ENCODE results near the gene DNASE1L3. TPM values are rescaled to one million over a fixed set of nuclear protein-coding genes. Genes with fewer than 3 reads are reported as not detected.
"Not testable (repeated sequence)": the region's sequence is repeated elsewhere in the genome, so short reads cannot be mapped to it uniquely, and the experiment has no call there.

The DNASE1L3 gene
- total and polyA plus RNA-seq, 7 experiments from 2014 or later: 0.66 to 2.6 TPM; not detected in 5

GRCh38 chr3:58251631-58252035 is 40.9 kb upstream of the DNASE1L3 start:
- ATAC-seq (no peak), DNase-seq (no peak)
- Histone ChIP-seq H3K4me1 (ENCODE audit: control insufficient read depth in 2 of 2, insufficient read depth in 2 of 2, low read length in 2 of 2) (no peaks in the 10 kb centered on the region), H3K27me3 (ENCODE audit: control insufficient read depth in 2 of 2, insufficient read depth in 2 of 2, low read length in 2 of 2) (no peaks in the 10 kb centered on the region), H3K4me3 (ENCODE audit: low read length) (no peak overlapping the region), H3K36me3 (ENCODE audit: control insufficient read depth in 2 of 3, insufficient read depth in 3 of 3, low read length in 3 of 3) (no peaks in the 10 kb centered on the region), H3K9me3 (ENCODE audit: control insufficient read depth in 2 of 3, low read length in 3 of 3) (no peaks in the 10 kb centered on the region), H3K27ac (ENCODE audit: low read depth, low read length) (no peak overlapping the region)
- CTCF ChIA-PET: no interaction called here
- Mint-ChIP-seq H3K36me3 (peaks cover 3 to 18% (median 3%) of the 10 kb centered on the region in 5 donors), H3K9me3 (no peaks in the 10 kb centered on the region), H3K4me1 (peaks cover 0 to 4% (median 0%) of the 10 kb centered on the region in 7 donors), H3K27ac (no peak overlapping the region), H3K4me3 (no peak overlapping the region), H3K27me3 (no peaks in the 10 kb centered on the region)
- intact Hi-C loops (cut with micrococcal nuclease): no loop called here
- POLR2A ChIA-PET: interaction anchor here (1.0 kb wide), 1 partner anchor 13 kb away, joined by 3 read pairs; no protein-coding TSS in a partner anchor

DNA sequence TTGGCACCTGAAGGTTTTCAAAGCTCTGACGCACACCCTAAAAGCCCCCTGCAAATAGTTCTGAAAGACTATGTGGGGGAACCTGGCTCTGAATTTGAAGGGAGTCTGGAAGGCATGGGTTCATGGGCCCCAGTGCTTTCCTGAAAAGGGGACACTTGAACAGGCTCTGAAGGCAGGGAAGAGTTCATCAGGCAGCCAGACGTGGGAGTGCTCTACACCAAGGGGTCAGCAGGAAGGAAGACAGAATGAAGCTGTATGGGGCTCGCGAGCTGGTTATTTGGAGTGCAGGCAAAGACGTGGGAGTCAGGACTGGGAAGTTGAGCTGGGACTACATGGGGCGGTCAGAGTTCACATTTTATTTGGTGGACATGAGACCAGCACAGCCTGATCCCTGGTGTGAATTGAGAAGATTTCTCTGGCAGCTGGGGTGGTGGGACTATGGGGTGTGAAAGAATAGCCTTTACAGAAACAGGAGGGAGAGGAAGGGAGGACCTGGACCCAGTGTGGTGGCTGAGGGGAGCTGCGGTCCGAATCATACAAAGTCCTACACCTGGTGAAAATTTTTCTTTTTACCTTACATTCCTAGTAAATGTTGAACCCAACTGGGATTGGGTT is 39.4 kb upstream of the DNASE1L3 start:
- Mint-ChIP-seq H3K4me1 (peaks cover 0 to 4% (median 0%) of the 10 kb centered on the region in 7 donors), H3K4me3 (no peak overlapping the region), H3K27me3 (no peaks in the 10 kb centered on the region), H3K9me3 (no peaks in the 10 kb centered on the region), H3K36me3 (peaks cover 0 to 13% (median 1%) of the 10 kb centered on the region in 5 donors), H3K27ac (no peak overlapping the region)
- Histone ChIP-seq H3K27ac (ENCODE audit: low read depth, low read length) (no peak overlapping the region), H3K4me3 (ENCODE audit: low read length) (no peak overlapping the region), H3K4me1 (ENCODE audit: control insufficient read depth in 2 of 2, insufficient read depth in 2 of 2, low read length in 2 of 2) (no peaks in the 10 kb centered on the region), H3K27me3 (ENCODE audit: control insufficient read depth in 2 of 2, insufficient read depth in 2 of 2, low read length in 2 of 2) (no peaks in the 10 kb centered on the region), H3K9me3 (ENCODE audit: control insufficient read depth in 2 of 3, low read length in 3 of 3) (no peaks in the 10 kb centered on the region), H3K36me3 (ENCODE audit: control insufficient read depth in 2 of 3, insufficient read depth in 3 of 3, low read length in 3 of 3) (no peaks in the 10 kb centered on the region)
- intact Hi-C loops (cut with micrococcal nuclease): no loop called here
- CTCF ChIA-PET: no interaction called here
- ATAC-seq (no peak), DNase-seq (no peak)
- POLR2A ChIA-PET: no interaction called here

GRCh38 chr3:58249358-58250092 is 38.8 kb upstream of the DNASE1L3 start:
- Mint-ChIP-seq H3K36me3 (peaks cover 0 to 13% (median 1%) of the 10 kb centered on the region in 5 donors), H3K27me3 (no peaks in the 10 kb centered on the region), H3K4me1 (peaks cover 0 to 4% (median 0%) of the 10 kb centered on the region in 7 donors), H3K27ac (no peak overlapping the region), H3K4me3 (no peak overlapping the region), H3K9me3 (no peaks in the 10 kb centered on the region)
- H3K36me3 ChIP-seq (ENCODE audit: control insufficient read depth in 2 of 3, insufficient read depth in 3 of 3, low read length in 3 of 3): no peaks in the 10 kb centered on the region
- H3K4me3 ChIP-seq (ENCODE audit: low read length): no peak overlapping the region
- H3K9me3 ChIP-seq (ENCODE audit: control insufficient read depth in 2 of 3, low read length in 3 of 3): no peaks in the 10 kb centered on the region
- DNase-seq (no peak), ATAC-seq (no peak)
- no peak overlapping the region for H3K27ac ChIP-seq (ENCODE audit: low read depth, low read length)
- H3K27me3 ChIP-seq (ENCODE audit: control insufficient read depth in 2 of 2, insufficient read depth in 2 of 2, low read length in 2 of 2): no peaks in the 10 kb centered on the region
- intact Hi-C loops (cut with micrococcal nuclease): no loop called here
- POLR2A ChIA-PET: no interaction called here
- H3K4me1 ChIP-seq (ENCODE audit: control insufficient read depth in 2 of 2, insufficient read depth in 2 of 2, low read length in 2 of 2): no peaks in the 10 kb centered on the region
- CTCF ChIA-PET: interaction anchor here (0.6 kb wide), 1 partner anchor 85 kb away, joined by 8 read pairs; no protein-coding TSS in a partner anchor

DNA sequence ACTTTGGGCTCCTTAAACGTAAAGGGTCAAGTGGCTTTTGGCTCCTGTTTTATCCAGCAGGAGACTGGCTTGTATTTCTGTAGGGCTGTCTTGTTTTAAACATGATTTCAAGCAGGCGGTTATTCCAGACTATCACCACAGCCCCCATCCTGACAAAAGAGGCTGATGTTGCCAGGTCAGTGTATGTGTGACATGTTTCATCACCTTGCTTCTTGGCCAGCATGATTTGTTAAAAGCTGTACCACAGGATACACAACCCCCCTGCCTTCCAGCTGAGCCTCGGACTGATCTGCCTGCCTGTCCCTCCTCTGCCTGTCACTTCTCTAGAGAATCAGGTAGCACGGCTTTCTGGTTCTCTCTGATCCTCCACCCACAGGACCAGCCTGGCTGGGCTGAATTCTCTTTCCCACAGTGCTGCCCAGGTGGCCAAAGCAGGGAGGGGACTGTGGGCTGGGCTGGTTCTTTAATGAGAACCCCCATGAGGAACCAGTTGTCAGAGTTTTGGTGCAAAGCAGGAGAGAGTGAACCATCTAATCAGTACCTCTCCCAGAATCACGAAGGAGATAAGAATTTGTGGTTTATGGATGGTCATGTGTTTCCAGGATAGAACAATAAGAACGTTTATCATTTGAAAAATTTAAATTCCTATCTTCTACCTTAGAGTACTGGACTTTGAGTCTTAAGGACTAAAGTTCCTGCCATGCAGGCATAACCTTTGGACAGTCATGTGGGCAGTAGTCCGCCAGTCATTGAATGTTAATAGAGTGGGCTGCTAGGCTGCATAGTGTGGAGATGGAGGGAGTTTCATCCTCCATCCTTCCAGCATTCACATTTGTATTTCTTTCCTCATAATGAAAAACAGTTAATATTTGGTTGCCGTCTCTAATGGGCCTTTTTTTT is 35.6 kb upstream of the DNASE1L3 start:
- ChIA-PET CTCF (no interaction called here), POLR2A (no interaction called here)
- DNase-seq: no peak
- Histone ChIP-seq H3K9me3 (ENCODE audit: control insufficient read depth in 2 of 3, low read length in 3 of 3) (no peaks in the 10 kb centered on the region), H3K27me3 (ENCODE audit: control insufficient read depth in 2 of 2, insufficient read depth in 2 of 2, low read length in 2 of 2) (no peaks in the 10 kb centered on the region), H3K4me3 (ENCODE audit: low read length) (no peak overlapping the region), H3K36me3 (ENCODE audit: control insufficient read depth in 2 of 3, insufficient read depth in 3 of 3, low read length in 3 of 3) (no peaks in the 10 kb centered on the region), H3K27ac (ENCODE audit: low read depth, low read length) (no peak overlapping the region), H3K4me1 (ENCODE audit: control insufficient read depth in 2 of 2, insufficient read depth in 2 of 2, low read length in 2 of 2) (no peaks in the 10 kb centered on the region)
- peaks cover 0 to 6% (median 2%) of the 10 kb centered on the region in 7 donors for H3K4me1 Mint-ChIP-seq
- ATAC-seq: no peak
- H3K27me3 Mint-ChIP-seq: no peaks in the 10 kb centered on the region
- no peak overlapping the region for H3K4me3 Mint-ChIP-seq
- no peak overlapping the region for H3K27ac Mint-ChIP-seq
- H3K36me3 Mint-ChIP-seq: peaks cover 0 to 5% (median 1%) of the 10 kb centered on the region in 5 donors
- intact Hi-C loops (cut with micrococcal nuclease): no loop called here
- H3K9me3 Mint-ChIP-seq: no peaks in the 10 kb centered on the region

DNA sequence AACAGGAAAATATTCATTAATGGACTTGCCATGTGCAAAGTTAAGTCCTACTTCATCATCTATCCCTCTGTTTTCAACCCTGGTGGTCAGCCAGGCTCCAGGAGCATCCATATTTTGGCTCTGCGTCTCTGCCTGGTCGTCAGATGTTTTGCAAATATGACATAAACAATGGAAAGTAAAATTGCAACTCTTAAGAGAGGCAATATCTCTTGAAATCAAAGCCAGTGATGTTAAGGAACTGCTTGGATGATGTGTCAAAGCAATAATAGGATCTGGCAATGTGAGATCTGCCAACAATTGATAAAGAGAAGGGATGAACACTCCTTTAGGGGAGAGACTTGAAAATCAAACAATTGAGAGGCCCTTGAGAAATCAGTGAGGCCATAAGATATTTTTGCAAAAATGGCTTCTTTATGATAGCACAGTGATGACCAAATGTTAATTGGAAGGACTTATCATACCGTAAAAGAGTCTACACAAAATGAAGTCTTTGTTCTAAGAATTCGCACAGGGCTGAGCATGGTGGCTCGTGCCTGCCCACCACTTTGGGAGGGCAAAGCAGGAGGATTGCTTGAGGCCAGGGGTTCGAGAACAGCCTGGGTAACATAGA is 33.3 kb upstream of the DNASE1L3 start:
- H3K36me3 ChIP-seq (ENCODE audit: control insufficient read depth in 2 of 3, insufficient read depth in 3 of 3, low read length in 3 of 3): no peaks in the 10 kb centered on the region

DNA sequence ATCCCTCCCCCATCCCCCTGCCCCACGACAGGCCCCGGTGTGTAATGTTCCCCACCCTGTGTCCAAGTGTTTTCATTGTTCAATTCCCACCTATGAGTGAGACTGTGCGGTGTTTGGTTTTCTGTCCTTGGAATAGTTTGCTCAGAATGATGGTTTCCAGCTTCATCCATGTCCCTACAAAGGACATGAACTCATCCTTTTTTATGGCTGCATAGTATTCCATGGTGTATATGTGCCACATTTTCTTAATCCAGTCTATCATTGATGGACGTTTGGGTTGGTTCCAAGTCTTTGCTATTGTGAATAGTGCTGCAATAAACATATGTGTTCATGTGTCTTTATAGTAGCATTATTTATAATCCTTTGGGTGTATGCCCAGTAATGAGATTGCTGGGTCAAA is 32.1 kb upstream of the DNASE1L3 start:
- peaks cover 5 to 14% (median 11%) of the 10 kb centered on the region in 7 donors for H3K4me1 Mint-ChIP-seq
- POLR2A ChIA-PET: not testable (repeated sequence)
- CTCF ChIA-PET: interaction anchor here (0.8 kb wide), 1 partner anchor 18 kb away, joined by 6 read pairs; no protein-coding TSS in a partner anchor

More for the DNA sequence above, 33.3 kb upstream of the DNASE1L3 start:
- Histone ChIP-seq H3K4me1 (ENCODE audit: control insufficient read depth in 2 of 2, insufficient read depth in 2 of 2, low read length in 2 of 2) (no peaks in the 10 kb centered on the region), H3K4me3 (ENCODE audit: low read length) (no peak overlapping the region), H3K9me3 (ENCODE audit: control insufficient read depth in 2 of 3, low read length in 3 of 3) (no peaks in the 10 kb centered on the region), H3K27ac (ENCODE audit: low read depth, low read length) (no peak overlapping the region), H3K27me3 (ENCODE audit: control insufficient read depth in 2 of 2, insufficient read depth in 2 of 2, low read length in 2 of 2) (no peaks in the 10 kb centered on the region)
- no peak for DNase-seq
- Mint-ChIP-seq H3K4me1 (peaks cover 0 to 9% (median 6%) of the 10 kb centered on the region in 7 donors), H3K27ac (no peak overlapping the region), H3K9me3 (no peaks in the 10 kb centered on the region), H3K4me3 (no peak overlapping the region), H3K27me3 (peaks cover 0 to 3% (median 0%) of the 10 kb centered on the region in 5 donors), H3K36me3 (peaks cover 0 to 2% (median 0%) of the 10 kb centered on the region in 5 donors)
- CTCF ChIA-PET: no interaction called here
- intact Hi-C loops (cut with micrococcal nuclease): no loop called here
- POLR2A ChIA-PET: no interaction called here
- no peak for ATAC-seq

More for the DNA sequence above, 32.1 kb upstream of the DNASE1L3 start:
- DNase-seq; H3K4me1 ChIP-seq (ENCODE audit: control insufficient read depth in 2 of 2, insufficient read depth in 2 of 2, low read length in 2 of 2); intact Hi-C loops (cut with micrococcal nuclease); H3K9me3 ChIP-seq (ENCODE audit: control insufficient read depth in 2 of 3, low read length in 3 of 3); H3K9me3 Mint-ChIP-seq; ATAC-seq; H3K4me3 ChIP-seq (ENCODE audit: low read length); H3K27me3 ChIP-seq (ENCODE audit: control insufficient read depth in 2 of 2, insufficient read depth in 2 of 2, low read length in 2 of 2); H3K36me3 ChIP-seq (ENCODE audit: control insufficient read depth in 2 of 3, insufficient read depth in 3 of 3, low read length in 3 of 3); H3K36me3 Mint-ChIP-seq; H3K27ac Mint-ChIP-seq; H3K4me3 Mint-ChIP-seq; H3K27me3 Mint-ChIP-seq; H3K27ac ChIP-seq (ENCODE audit: low read depth, low read length): not testable (repeated sequence)
